ENCODE results near the gene FHOD3. TPM values are rescaled to one million over a fixed set of nuclear protein-coding genes. Genes with fewer than 3 reads are reported as not detected.

Gene FHOD3
- total RNA-seq, 1 experiment from 2014 or later = 22.7 TPM

GRCh38 chr18:36399055-36399454, 101.5 kb downstream of the FHOD3 start:
- CTCF ChIA-PET = no interaction called here
- BruUV-seq (replicated peaks) = no TSS peak
- TF ChIP-seq TCF7L2 (IDR thresholded peaks at IDR 0.05; ENCODE audit: low read depth, low read length) = no peak
- TF ChIP-seq POLR2AphosphoS5 (IDR thresholded peaks at IDR 0.05; ENCODE audit: low read depth, low read length) = no peak
- TF ChIP-seq SIN3A (IDR thresholded peaks at IDR 0.05; ENCODE audit: borderline replicate concordance, insufficient read depth, low read depth, low read length) = no peak
- TF ChIP-seq CTCF (IDR thresholded peaks at IDR 0.05) = no peak
- no peak for TF ChIP-seq REST (IDR thresholded peaks at IDR 0.05; ENCODE audit: insufficient read depth in 1 of 2, low read depth in 2 of 2, low read length in 1 of 2)

GRCh38 chr18:36401462-36401861, 103.9 kb downstream of the FHOD3 start:
- Histone ChIP-seq H3K4me1 (ENCODE audit: control insufficient read depth, insufficient read depth, low read length) (no peaks in the 10 kb centered on the region), H3K36me3 (ENCODE audit: control insufficient read depth, insufficient read depth, low read length) (no peaks in the 10 kb centered on the region), H3K9me3 (ENCODE audit: control insufficient read depth, insufficient read depth, low read depth, low read length) (peaks cover 1% of the 10 kb centered on the region; the same call in 1 of the 2 replicates), H3K27ac (ENCODE audit: low read length) (no peak overlapping the region), H3K4me3 (ENCODE audit: low read depth in 2 of 2, low read length in 2 of 2) (no peak overlapping the region), H3K27me3 (ENCODE audit: control insufficient read depth, insufficient read depth, low read length) (no peaks in the 10 kb centered on the region)
- ATAC-seq (no peak), DNase-seq (ENCODE audit: low read depth, low spot score) (no peak)
- in situ Hi-C loops (cut with HindIII; ENCODE audit: low pct_unique_long_range_greater_than_20kb, low sequenced_read_pairs) = no loop called here
- intact Hi-C loops (cut with micrococcal nuclease; ENCODE audit: unreplicated experiment) = no loop called here
- ChIA-PET CTCF (no interaction called here), POLR2A (no interaction called here)
- TF ChIP-seq SIN3A (IDR thresholded peaks at IDR 0.05; ENCODE audit: borderline replicate concordance, insufficient read depth, low read depth, low read length) (no peak), POLR2AphosphoS5 (IDR thresholded peaks at IDR 0.05; ENCODE audit: low read depth, low read length) (no peak), REST (IDR thresholded peaks at IDR 0.05; ENCODE audit: insufficient read depth in 1 of 2, low read depth in 2 of 2, low read length in 1 of 2) (no peak), TCF7L2 (IDR thresholded peaks at IDR 0.05; ENCODE audit: low read depth, low read length) (no peak), CTCF (IDR thresholded peaks at IDR 0.05) (no peak)
- no TSS peak for BruUV-seq (replicated peaks)

More at GRCh38 chr18:36399055-36399454, 101.5 kb downstream of the FHOD3 start:
- Histone ChIP-seq H3K4me1 (ENCODE audit: control insufficient read depth, insufficient read depth, low read length) (no peaks in the 10 kb centered on the region), H3K27ac (ENCODE audit: low read length) (no peak overlapping the region), H3K27me3 (ENCODE audit: control insufficient read depth, insufficient read depth, low read length) (no peaks in the 10 kb centered on the region), H3K9me3 (ENCODE audit: control insufficient read depth, insufficient read depth, low read depth, low read length) (peaks cover 16% of the 10 kb centered on the region; the same call in 1 of the 2 replicates), H3K4me3 (ENCODE audit: low read depth in 2 of 2, low read length in 2 of 2) (no peak overlapping the region), H3K36me3 (ENCODE audit: control insufficient read depth, insufficient read depth, low read length) (no peaks in the 10 kb centered on the region)
- intact Hi-C loops (cut with micrococcal nuclease; ENCODE audit: unreplicated experiment) = no loop called here
- DNase-seq (ENCODE audit: low read depth, low spot score) (no peak), ATAC-seq (no peak)
- POLR2A ChIA-PET = no interaction called here
- in situ Hi-C loops (cut with HindIII; ENCODE audit: low pct_unique_long_range_greater_than_20kb, low sequenced_read_pairs) = no loop called here

Data from Panc1 (cell line).